Measurements from ENCODE around the gene ADAMTSL2. TPM values are rescaled to one million over a fixed set of nuclear protein-coding genes. Genes with fewer than 3 reads are reported as not detected.

Gene ADAMTSL2
- total RNA-seq, 1 donor from 2014 or later: not detected

GRCh38 chr9:133603135-133603927, 68.8 kb downstream of the ADAMTSL2 start:
- intact Hi-C loops (cut with micrococcal nuclease): no loop called here

- intact Hi-C loops (cut with micrococcal nuclease): no loop called here
Observed at GRCh38 chr9:133604214-133604613, 69.7 kb downstream of the ADAMTSL2 start.

- intact Hi-C loops (cut with micrococcal nuclease): no loop called here
Observed at GRCh38 chr9:133604856-133605255, 70.4 kb downstream of the ADAMTSL2 start.

GRCh38 chr9:133605446-133605845, 70.9 kb downstream of the ADAMTSL2 start:
- intact Hi-C loops (cut with micrococcal nuclease): no loop called here

- intact Hi-C loops (cut with micrococcal nuclease): no loop called here
Observed at GRCh38 chr9:133605856-133606707, 71.6 kb downstream of the ADAMTSL2 start.

- intact Hi-C loops (cut with micrococcal nuclease): no loop called here
Observed at GRCh38 chr9:133606708-133607025, 72.2 kb downstream of the ADAMTSL2 start.

- intact Hi-C loops (cut with micrococcal nuclease): no loop called here
Observed at GRCh38 chr9:133607381-133607780, 72.9 kb downstream of the ADAMTSL2 start.

GRCh38 chr9:133607976-133608375, 73.5 kb downstream of the ADAMTSL2 start:
- intact Hi-C loops (cut with micrococcal nuclease): no loop called here

GRCh38 chr9:133608382-133608781, 73.9 kb downstream of the ADAMTSL2 start:
- intact Hi-C loops (cut with micrococcal nuclease): no loop called here

- intact Hi-C loops (cut with micrococcal nuclease): no loop called here
Observed at GRCh38 chr9:133608889-133609288, 74.4 kb downstream of the ADAMTSL2 start.

GRCh38 chr9:133609311-133610098, 75.0 kb downstream of the ADAMTSL2 start, which contains the start of gene FAM163B:
TSS of gene FAM163B (minus strand) at chr9:133609389. CDS start at chr9:133580223, 29,166 bp downstream.
- intact Hi-C loops (cut with micrococcal nuclease): no loop called here

- intact Hi-C loops (cut with micrococcal nuclease): no loop called here
Observed at GRCh38 chr9:133610845-133611244, 76.3 kb downstream of the ADAMTSL2 start.

- intact Hi-C loops (cut with micrococcal nuclease): no loop called here
Observed at GRCh38 chr9:133612051-133612450, 77.5 kb downstream of the ADAMTSL2 start.

GRCh38 chr9:133612816-133613215, 78.3 kb downstream of the ADAMTSL2 start:
- intact Hi-C loops (cut with micrococcal nuclease): no loop called here

- intact Hi-C loops (cut with micrococcal nuclease): no loop called here
Observed at GRCh38 chr9:133613432-133613831, 78.9 kb downstream of the ADAMTSL2 start.

- intact Hi-C loops (cut with micrococcal nuclease): no loop called here
Observed at GRCh38 chr9:133614056-133614455, 79.6 kb downstream of the ADAMTSL2 start.

GRCh38 chr9:133614678-133615077, 80.2 kb downstream of the ADAMTSL2 start:
- intact Hi-C loops (cut with micrococcal nuclease): no loop called here

- intact Hi-C loops (cut with micrococcal nuclease): no loop called here
Observed at GRCh38 chr9:133615186-133615585, 80.7 kb downstream of the ADAMTSL2 start.

- intact Hi-C loops (cut with micrococcal nuclease): no loop called here
Observed at GRCh38 chr9:133615606-133616188, 81.2 kb downstream of the ADAMTSL2 start.

- intact Hi-C loops (cut with micrococcal nuclease): no loop called here
Observed at GRCh38 chr9:133616643-133617405, 82.3 kb downstream of the ADAMTSL2 start.
